Activated T-helper 1 cell treated with anti-CD3 and anti-CD28 coated beads, Interleukin-12 subunit alpha, Interleukin-12 subunit beta, Interleukin-2, Interleukin-4 antibody, amounts not matched to agents 30 ng/mL and 10 ng/mL and 1 ng/mL, durations not matched to agents 14 hours and 24 hours and 36 hours (primary cell): ENCODE data around the gene SFTPD. TPM values are rescaled to one million over a fixed set of nuclear protein-coding genes. Genes with fewer than 3 reads are reported as not detected.

Experiments used
- DNase-seq: peaks from one replicate; pipeline ENCODE4 v3.0.0; 2021; ENCODE audit warnings: low spot score
- H3K27ac Mint-ChIP-seq: one replicate; pipeline ENCODE4 v1.8.0; 2021; ENCODE audit warnings: mild to moderate bottlenecking, mixed read lengths
- H3K27me3 Mint-ChIP-seq: one replicate; pipeline ENCODE4 v1.8.0; 2022; ENCODE audit warnings: mild to moderate bottlenecking, moderate library complexity, mixed read lengths; ENCODE audit not compliant: insufficient read depth
- H3K36me3 Mint-ChIP-seq: one replicate; pipeline ENCODE4 v1.8.0; 2021; ENCODE audit warnings: low read depth, mixed read lengths
- H3K4me1 Mint-ChIP-seq: one replicate; pipeline ENCODE4 v1.8.0; 2021; ENCODE audit warnings: low read depth, mixed read lengths
- H3K4me3 Mint-ChIP-seq: one replicate; pipeline ENCODE4 v1.8.0; 2021; ENCODE audit warnings: mild to moderate bottlenecking, moderate library complexity, mixed read lengths
- H3K9me3 Mint-ChIP-seq: one replicate; pipeline ENCODE4 v1.8.0; 2021; ENCODE audit warnings: mixed read lengths
- intact Hi-C: fragments of 100-400 bp; cut with micrococcal nuclease; formaldehyde crosslinking; loops from one replicate; pipeline ENCODE4 v1.15.1; 2024
- total RNA-seq: library from RNA; stranded (reverse); gene quantifications from 2 replicates; pipeline ENCODE4 v1.2.3, GENCODE V29; 2022

Gene SFTPD
- total RNA-seq, 1 donor from 2014 or later = not detected

DNA sequence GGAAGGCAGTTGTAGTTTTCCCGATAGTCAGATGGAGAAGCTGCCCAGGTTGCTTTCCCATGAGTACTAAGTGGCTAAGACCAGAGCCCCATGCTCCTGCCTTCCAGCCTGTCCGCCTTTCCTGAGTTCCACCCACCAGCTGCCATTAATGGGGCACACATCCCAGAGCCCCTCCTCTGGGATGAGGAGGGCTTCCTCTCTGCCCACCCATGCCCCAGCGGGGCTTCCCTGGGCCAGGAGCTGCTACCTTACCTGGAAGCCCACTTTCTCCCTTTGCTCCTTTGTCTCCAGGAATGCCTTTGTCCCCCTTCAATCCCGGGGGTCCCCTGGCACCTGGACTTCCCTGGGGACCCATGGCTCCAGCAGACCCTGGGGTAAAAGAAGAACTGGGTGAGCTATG is 7.8 kb downstream of the SFTPD start:
- H3K36me3 Mint-ChIP-seq = no peaks in the 10 kb centered on the region
- no peak for DNase-seq
- no peaks in the 10 kb centered on the region for H3K9me3 Mint-ChIP-seq
- peaks cover 11% of the 10 kb centered on the region for H3K27me3 Mint-ChIP-seq
- H3K4me3 Mint-ChIP-seq = no peak overlapping the region
- no peak overlapping the region for H3K27ac Mint-ChIP-seq
- intact Hi-C loops = no loop called here
- no peaks in the 10 kb centered on the region for H3K4me1 Mint-ChIP-seq

DNA sequence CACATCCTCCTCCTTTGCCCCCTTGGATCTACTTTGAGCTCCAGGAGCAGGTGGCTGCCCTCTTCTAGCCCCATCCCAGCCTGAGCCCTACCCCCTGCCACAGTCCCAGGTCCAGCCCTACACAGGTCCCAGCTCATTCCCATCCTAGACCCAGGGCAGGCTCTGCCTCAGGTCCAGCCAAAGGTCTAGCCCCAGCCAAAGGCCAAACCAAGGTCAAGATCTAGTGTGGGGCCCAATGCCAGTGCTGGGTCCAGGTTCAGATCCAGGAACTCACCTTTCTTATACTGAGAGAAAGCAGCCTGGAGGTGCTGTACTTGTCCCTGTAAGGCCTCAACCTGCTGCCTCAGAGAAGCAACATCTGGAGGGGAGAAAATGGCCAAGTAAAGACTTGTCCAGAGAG is 8.5 kb downstream of the SFTPD start:
- no peaks in the 10 kb centered on the region for H3K4me1 Mint-ChIP-seq
- H3K27me3 Mint-ChIP-seq = peaks cover 13% of the 10 kb centered on the region
- H3K36me3 Mint-ChIP-seq = no peaks in the 10 kb centered on the region
- no peaks in the 10 kb centered on the region for H3K9me3 Mint-ChIP-seq
- DNase-seq = no peak
- intact Hi-C loops = no loop called here
- no peak overlapping the region for H3K27ac Mint-ChIP-seq
- H3K4me3 Mint-ChIP-seq = no peak overlapping the region

DNA sequence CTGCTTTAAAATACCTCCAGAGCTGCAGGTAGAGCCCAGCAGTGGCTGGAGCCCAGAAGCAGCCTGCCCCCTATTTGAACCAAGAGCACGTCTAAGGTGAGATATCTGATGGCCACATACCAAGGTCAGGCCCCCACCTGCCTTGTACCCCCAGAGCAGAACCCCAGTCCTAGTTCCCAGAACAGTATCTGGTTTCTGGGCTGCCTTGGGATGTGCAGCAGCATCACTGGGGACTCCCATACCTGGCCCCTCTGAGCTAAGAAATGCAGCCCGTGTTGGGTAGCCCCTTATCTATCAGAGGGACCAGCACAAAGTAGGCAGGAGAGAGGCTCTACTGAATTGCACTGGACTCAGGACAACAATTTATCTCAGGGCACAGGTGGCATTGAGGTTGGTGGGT is 8.9 kb downstream of the SFTPD start:
- no peaks in the 10 kb centered on the region for H3K36me3 Mint-ChIP-seq
- H3K27me3 Mint-ChIP-seq = peaks cover 14% of the 10 kb centered on the region
- H3K27ac Mint-ChIP-seq = no peak overlapping the region
- DNase-seq = no peak
- intact Hi-C loops = no loop called here
- no peak overlapping the region for H3K4me3 Mint-ChIP-seq
- no peaks in the 10 kb centered on the region for H3K4me1 Mint-ChIP-seq
- H3K9me3 Mint-ChIP-seq = no peaks in the 10 kb centered on the region

DNA sequence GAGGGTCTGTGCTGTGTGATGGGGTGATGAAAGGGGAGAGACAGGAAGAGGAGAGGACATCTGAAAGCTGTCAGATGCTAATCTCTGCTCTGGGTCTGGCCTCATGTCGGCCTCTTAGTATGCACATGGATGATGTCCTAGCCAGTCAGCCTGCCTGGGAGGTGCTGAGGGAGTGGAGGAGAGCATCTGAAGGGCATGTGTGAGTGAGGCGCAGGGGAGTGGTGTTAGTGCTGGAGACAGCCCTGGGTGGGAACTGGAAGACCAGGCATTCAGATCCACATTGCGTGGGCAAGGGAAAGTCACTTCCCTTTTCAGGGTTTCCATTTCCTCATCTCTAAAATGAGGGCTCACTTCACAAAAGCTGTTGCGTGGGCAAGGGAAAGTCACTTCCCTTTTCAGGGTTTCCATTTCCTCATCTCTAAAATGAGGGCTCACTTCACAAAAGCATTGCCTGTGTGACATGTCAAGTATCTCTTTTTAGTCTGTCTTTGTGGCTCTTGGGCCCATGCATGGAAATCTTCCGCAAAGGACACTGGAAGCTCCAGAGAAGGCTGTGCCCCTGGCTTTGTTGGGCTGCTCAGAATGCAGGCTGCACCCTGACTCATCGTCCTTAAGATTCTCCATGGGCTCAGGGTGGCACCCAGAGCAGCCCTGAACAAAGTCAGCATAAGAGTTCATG is 10.0 kb downstream of the SFTPD start:
- Mint-ChIP-seq H3K27ac (no peak overlapping the region), H3K27me3 (peaks cover 14% of the 10 kb centered on the region), H3K4me3 (no peak overlapping the region), H3K36me3 (no peaks in the 10 kb centered on the region), H3K4me1 (no peaks in the 10 kb centered on the region), H3K9me3 (no peaks in the 10 kb centered on the region)
- intact Hi-C loops = no loop called here
- no peak for DNase-seq

DNA sequence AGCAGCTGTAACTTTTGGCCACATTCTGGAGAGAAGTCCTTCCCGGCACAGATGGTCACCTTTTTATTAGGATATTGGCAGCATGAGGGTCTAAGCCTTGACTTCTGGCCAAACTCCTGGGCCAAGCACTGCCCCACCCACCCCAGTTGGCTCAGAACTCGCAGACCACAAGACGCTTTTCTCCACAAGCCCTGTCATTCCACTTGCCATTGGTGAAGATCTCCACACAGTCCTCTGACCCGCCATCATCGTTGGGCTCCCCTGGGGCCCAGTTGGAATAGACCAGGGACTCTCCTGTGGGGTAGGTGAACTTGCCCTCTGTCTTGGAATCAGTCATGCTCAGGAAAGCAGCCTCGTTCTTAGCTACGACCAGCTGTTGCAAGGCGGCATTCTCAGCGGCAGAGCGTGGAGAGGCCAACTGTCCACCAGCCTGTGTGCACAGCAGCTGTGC is 11.2 kb downstream of the SFTPD start:
- Mint-ChIP-seq H3K27me3 (peaks cover 14% of the 10 kb centered on the region), H3K4me1 (no peaks in the 10 kb centered on the region), H3K9me3 (no peaks in the 10 kb centered on the region), H3K4me3 (no peak overlapping the region), H3K36me3 (no peaks in the 10 kb centered on the region), H3K27ac (no peak overlapping the region)
- DNase-seq = no peak
- intact Hi-C loops = no loop called here

DNA sequence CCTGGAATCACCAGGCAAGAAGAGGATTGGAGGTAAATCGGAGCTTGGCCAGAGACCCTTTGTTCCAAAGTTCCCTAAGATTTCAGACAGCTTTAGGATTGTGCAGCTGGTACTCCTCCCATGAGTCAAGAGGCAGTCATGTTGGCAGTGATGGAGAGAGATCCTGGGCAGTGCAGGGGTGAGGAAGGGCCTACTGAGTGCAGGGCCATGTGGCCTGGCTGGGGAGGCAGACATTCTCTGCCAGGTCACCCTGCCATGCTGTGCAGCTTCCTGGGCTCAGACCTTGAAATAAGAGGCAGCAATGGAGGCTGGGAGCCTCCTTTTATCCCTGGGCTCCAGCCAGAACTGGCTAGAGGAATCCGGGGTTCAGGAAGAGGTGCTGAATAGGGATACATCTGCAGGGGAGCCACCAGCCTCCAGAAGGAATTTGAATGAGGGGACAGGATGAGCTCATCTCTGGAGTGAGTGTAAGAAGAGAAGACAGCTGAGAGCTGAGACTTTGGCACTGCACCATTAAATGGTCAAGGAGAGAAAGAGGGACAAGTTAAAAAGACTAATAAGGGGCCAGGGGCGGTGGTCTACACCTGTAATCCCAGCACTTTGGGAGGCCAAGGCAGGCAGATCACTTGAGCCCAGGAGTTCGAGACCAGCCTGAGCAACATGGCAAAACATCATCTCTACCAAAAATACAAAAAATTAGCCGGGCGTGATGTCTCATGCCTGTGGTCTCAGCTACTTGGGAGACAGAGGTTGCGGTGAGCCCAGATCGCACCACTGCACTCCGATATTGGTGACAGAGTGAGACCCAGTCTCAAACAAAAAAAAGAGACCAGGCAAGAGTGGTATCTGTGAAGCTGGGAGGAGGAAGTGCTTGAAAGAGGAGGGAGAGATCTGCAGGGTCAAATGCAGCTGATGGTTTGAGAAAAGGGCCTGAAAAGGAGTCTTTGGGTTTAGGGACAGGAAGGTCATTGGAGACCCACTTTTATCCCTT is 12.0 kb downstream of the SFTPD start:
- H3K4me1 Mint-ChIP-seq = no peaks in the 10 kb centered on the region
- H3K27me3 Mint-ChIP-seq = peaks cover 20% of the 10 kb centered on the region
- intact Hi-C loops = no loop called here
- no peaks in the 10 kb centered on the region for H3K36me3 Mint-ChIP-seq
- no peak for DNase-seq
- H3K9me3 Mint-ChIP-seq = no peaks in the 10 kb centered on the region
- no peak overlapping the region for H3K4me3 Mint-ChIP-seq
- H3K27ac Mint-ChIP-seq = no peak overlapping the region

DNA sequence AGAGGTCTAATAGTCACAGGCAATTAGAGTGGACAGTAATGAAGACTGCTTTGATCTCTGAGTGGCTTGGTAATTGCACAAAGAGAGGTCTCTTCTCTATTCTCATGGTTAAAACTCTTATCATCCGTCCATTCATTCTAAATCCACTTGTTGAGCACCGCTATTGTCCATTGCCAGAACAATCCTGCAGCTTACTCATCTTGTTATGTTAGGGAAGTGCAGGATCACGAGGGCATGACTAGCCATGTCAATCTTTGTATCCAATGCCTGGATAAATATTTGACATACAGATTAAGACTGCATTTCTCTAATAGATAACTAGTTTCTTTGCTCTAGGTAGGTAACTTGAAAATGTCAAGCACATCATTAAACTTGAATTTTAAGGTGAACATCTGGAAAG is 14.9 kb downstream of the SFTPD start:
- Mint-ChIP-seq H3K27ac (no peak overlapping the region), H3K36me3 (no peaks in the 10 kb centered on the region), H3K27me3 (peaks cover 39% of the 10 kb centered on the region), H3K9me3 (no peaks in the 10 kb centered on the region), H3K4me1 (no peaks in the 10 kb centered on the region), H3K4me3 (no peak overlapping the region)
- DNase-seq = no peak
- intact Hi-C loops = no loop called here

DNA sequence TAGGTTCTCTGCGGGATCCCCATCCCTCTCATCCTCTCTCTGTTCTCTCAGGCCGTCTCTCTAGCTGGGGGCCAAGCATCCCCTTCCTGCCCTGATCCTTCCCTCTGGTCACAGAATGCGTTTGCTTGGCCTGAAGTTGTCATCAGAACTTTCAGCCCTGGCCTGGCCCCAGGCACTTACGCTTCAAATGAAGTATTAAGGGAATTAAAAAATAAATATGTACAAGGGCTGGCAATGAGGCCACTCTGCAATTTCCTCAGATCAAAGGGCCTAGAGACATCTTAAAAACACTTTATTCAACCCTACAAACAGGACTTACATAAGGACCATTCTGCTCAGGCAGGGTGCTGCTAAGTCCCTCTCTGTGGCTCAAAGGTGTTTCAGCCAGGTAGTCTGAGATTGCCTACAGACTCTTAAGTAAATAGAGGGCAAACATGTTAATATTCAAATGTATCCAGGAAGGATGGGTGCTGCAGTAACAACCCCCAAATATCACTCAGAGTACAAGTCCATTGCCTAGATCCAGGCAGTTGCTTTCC is 16.0 kb downstream of the SFTPD start:
- Mint-ChIP-seq H3K36me3 (no peaks in the 10 kb centered on the region), H3K27ac (no peak overlapping the region), H3K27me3 (peaks cover 38% of the 10 kb centered on the region), H3K4me1 (no peaks in the 10 kb centered on the region), H3K9me3 (no peaks in the 10 kb centered on the region), H3K4me3 (no peak overlapping the region)
- intact Hi-C loops = no loop called here
- DNase-seq = no peak

DNA sequence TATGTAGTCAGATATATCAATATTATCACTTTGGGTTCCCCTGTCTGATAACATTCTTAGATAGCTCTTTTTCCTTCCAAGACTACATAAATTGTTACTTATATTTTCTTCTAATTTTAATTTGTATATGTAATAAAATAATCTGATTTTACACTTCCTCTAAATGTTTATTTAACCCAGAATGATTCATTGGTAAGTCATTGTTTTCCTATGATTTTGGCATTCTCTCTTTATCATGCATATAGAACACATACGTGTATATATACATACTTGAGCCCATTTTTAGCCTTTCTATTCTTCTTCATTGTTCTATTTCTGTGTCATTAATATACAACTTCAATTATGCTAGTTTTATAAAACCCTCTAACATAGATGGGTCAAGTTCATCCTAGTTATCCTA is 16.6 kb downstream of the SFTPD start:
- no peak for DNase-seq
- H3K9me3 Mint-ChIP-seq = peaks cover under 1% of the 10 kb centered on the region
- peaks cover 33% of the 10 kb centered on the region for H3K27me3 Mint-ChIP-seq
- H3K36me3 Mint-ChIP-seq = no peaks in the 10 kb centered on the region
- H3K27ac Mint-ChIP-seq = no peak overlapping the region
- H3K4me3 Mint-ChIP-seq = no peak overlapping the region
- intact Hi-C loops = no loop called here
- no peaks in the 10 kb centered on the region for H3K4me1 Mint-ChIP-seq

DNA sequence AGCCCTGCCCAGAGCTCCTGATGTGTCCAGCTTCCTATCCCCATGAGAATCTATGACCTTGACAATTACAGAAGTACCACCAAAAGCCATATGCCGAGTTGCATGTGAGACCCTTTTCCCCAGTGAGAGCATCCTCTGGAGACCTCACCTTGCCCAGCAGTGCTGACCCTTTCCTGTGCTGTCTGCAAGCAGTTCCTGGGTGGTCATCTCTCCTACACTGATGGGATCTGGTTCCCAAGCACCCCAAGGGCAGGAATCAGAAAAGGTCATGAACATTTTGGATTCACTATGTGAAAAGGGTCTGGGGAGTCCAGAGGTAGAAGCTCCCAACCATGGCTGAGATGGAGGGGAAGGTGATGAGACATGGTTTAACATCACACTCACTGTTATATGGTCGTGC is 18.2 kb downstream of the SFTPD start:
- DNase-seq = no peak
- H3K4me1 Mint-ChIP-seq = no peaks in the 10 kb centered on the region
- peaks cover 4% of the 10 kb centered on the region for H3K9me3 Mint-ChIP-seq
- H3K27ac Mint-ChIP-seq = no peak overlapping the region
- peaks cover 32% of the 10 kb centered on the region for H3K27me3 Mint-ChIP-seq
- H3K36me3 Mint-ChIP-seq = no peaks in the 10 kb centered on the region
- no peak overlapping the region for H3K4me3 Mint-ChIP-seq
- intact Hi-C loops = no loop called here

DNA sequence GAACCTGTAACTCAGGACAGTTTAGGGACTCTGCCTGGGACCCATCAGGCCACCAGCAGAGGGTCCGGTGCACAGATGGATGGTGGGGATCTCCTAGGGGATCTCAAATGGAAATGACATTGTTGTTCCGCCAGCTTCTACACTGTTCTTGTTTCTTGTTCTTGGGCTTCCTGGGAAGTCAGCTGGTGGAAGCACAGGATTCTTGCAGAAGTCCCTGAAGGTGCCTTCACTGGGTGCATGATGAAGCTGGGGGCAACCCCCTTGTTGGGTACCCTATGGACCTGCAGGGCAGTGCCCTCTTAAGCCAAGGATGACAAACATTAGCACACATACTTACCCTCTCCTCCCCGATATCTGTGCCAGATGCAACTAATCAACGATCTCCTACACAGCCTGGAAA is 18.6 kb downstream of the SFTPD start:
- DNase-seq = no peak

DNA sequence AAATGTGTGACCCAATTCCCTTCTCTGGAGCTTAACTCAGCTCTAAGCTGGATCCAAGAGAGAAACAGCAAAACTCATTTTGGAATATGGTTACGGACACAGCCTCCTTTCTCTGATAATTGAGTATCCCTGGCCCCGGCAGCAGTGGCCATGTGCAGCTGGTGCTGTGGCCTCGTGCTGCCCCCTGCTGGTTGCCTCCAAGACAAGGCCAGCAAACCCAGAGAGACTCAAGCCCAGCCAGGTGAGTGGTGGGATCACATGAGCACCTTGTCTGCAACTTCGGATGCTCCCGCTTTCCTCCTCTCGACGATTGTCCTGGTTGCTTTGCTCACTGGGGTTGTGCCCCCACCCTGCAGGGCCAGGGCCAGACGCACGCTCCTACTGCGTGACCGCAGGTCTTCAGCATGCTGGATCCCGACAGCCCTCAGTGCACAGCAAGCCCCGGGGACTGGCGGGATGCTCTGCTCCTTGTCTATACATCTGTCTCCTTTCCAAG is 19.4 kb downstream of the SFTPD start:
- H3K4me1 Mint-ChIP-seq = no peaks in the 10 kb centered on the region
- no peak overlapping the region for H3K4me3 Mint-ChIP-seq
- DNase-seq = peak; percentile 64
- no peaks in the 10 kb centered on the region for H3K36me3 Mint-ChIP-seq
- H3K27ac Mint-ChIP-seq = no peak overlapping the region
- H3K27me3 Mint-ChIP-seq = peaks cover 29% of the 10 kb centered on the region
- intact Hi-C loops = loop anchor here (1.0 to 5.0 kb wide), 3 partner anchors 152 to 392 kb away; no protein-coding TSS in a partner anchor
- H3K9me3 Mint-ChIP-seq = peaks cover 4% of the 10 kb centered on the region

More for the DNA sequence above, 18.6 kb downstream of the SFTPD start:
- H3K9me3 Mint-ChIP-seq = peaks cover 4% of the 10 kb centered on the region
- no peak overlapping the region for H3K27ac Mint-ChIP-seq
- no peak overlapping the region for H3K4me3 Mint-ChIP-seq
- H3K27me3 Mint-ChIP-seq = peaks cover 29% of the 10 kb centered on the region
- no peaks in the 10 kb centered on the region for H3K4me1 Mint-ChIP-seq
- intact Hi-C loops = no loop called here
- no peaks in the 10 kb centered on the region for H3K36me3 Mint-ChIP-seq
